Activated CD8-positive, alpha-beta T cell treated with anti-CD3 and anti-CD28 coated beads for 36 hours (primary cell): ENCODE measurements around the gene S100A7. TPM values are rescaled to one million over a fixed set of nuclear protein-coding genes. Genes with fewer than 3 reads are reported as not detected.

Experiments
- ATAC-seq: fragments of 200-7000 bp; cut with Tn5 transposase; one replicate; pipeline ENCODE4 v1.10.0; 2021; ENCODE audit warnings: mild to moderate bottlenecking, moderate library complexity
- CTCF ChIA-PET: fragments of 350-600 bp; sonication (Branson Sonifier 250); formaldehyde crosslinking; loops from one replicate; lab custom pipeline; 2021; ENCODE audit warnings: antibody characterized with exemption; lab: Charles Lee
- POLR2A ChIA-PET: fragments of 350-600 bp; sonication (Branson Sonifier 250); formaldehyde crosslinking; loops from one replicate; lab custom pipeline; 2021; ENCODE audit warnings: antibody characterized with exemption; lab: Charles Lee
- DNase-seq: peaks from one replicate; pipeline ENCODE4 v3.0.0-alpha.2; 2020
- H3K27ac Mint-ChIP-seq: one replicate; pipeline ENCODE4 v1.8.0; 2021; ENCODE audit warnings: mild to moderate bottlenecking, mixed read lengths
- H3K27me3 Mint-ChIP-seq: one replicate; pipeline ENCODE4 v1.8.0; 2021; ENCODE audit warnings: mixed read lengths
- H3K36me3 Mint-ChIP-seq: one replicate; pipeline ENCODE4 v1.8.0; 2021; ENCODE audit warnings: low read depth, mixed read lengths
- H3K4me1 Mint-ChIP-seq: one replicate; pipeline ENCODE4 v1.8.0; 2021; ENCODE audit warnings: low read depth, mixed read lengths
- H3K4me3 Mint-ChIP-seq: one replicate; pipeline ENCODE4 v1.8.0; 2021; ENCODE audit warnings: mild to moderate bottlenecking, moderate library complexity, mixed read lengths
- H3K9me3 Mint-ChIP-seq: one replicate; pipeline ENCODE4 v1.8.0; 2021; ENCODE audit warnings: mixed read lengths
- intact Hi-C: fragments of 100-400 bp; cut with micrococcal nuclease; formaldehyde crosslinking; loops from one replicate; pipeline ENCODE4 v1.10.0; 2022
- total RNA-seq, 2 experiments: library from RNA; stranded (reverse); gene quantifications; one replicate each; pipeline ENCODE4 v1.2.3, GENCODE V29; 2021
- TF ChIP-seq, protein P1 (sequence below): fragments of 200-600 bp; IDR thresholded peaks from one replicate; pipeline ENCODE4 v1.8.0; 2022; ENCODE audit warnings: antibody characterized with exemption, mild to moderate bottlenecking

S100A7 gene
- total RNA-seq, 2 experiments from 2014 or later, result not detected

DNA sequence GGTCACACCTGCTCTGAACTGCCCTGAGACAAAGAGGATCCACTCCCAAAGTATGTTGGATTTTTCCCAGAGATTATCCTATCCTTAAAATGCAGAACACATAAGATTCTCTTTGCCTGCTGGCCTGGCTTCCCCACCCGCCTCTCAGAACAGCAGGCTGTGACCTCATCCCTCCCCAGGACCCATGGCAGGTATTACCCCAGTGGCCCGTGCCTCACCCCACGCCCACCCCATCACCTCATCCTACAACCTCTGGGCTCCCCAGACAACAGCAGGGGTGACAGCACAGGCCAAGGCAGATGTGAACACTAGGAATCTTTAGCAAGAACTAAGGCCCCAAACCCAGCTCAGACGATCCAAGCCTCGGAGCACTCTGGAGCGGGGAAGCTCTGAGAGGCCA lies 35.1 kb upstream of the S100A7 start:
- DNase-seq, result no peak
- Mint-ChIP-seq H3K4me3 (no peak overlapping the region), H3K4me1 (no peaks in the 10 kb centered on the region), H3K27ac (no peak overlapping the region), H3K36me3 (no peaks in the 10 kb centered on the region), H3K9me3 (no peaks in the 10 kb centered on the region), H3K27me3 (peaks cover 21% of the 10 kb centered on the region)
- intact Hi-C loops, result no loop called here
- no peak for ATAC-seq
- POLR2A ChIA-PET, result no interaction called here
- CTCF ChIA-PET, result interaction anchor here (0.7 to 5.8 kb wide), 32 partner anchors 9 to 259 kb away, joined by 3 to 123 read pairs (median 5); partner anchors contain the start of genes PGLYRP4 and S100A9
- TF ChIP-seq, protein P1, sequence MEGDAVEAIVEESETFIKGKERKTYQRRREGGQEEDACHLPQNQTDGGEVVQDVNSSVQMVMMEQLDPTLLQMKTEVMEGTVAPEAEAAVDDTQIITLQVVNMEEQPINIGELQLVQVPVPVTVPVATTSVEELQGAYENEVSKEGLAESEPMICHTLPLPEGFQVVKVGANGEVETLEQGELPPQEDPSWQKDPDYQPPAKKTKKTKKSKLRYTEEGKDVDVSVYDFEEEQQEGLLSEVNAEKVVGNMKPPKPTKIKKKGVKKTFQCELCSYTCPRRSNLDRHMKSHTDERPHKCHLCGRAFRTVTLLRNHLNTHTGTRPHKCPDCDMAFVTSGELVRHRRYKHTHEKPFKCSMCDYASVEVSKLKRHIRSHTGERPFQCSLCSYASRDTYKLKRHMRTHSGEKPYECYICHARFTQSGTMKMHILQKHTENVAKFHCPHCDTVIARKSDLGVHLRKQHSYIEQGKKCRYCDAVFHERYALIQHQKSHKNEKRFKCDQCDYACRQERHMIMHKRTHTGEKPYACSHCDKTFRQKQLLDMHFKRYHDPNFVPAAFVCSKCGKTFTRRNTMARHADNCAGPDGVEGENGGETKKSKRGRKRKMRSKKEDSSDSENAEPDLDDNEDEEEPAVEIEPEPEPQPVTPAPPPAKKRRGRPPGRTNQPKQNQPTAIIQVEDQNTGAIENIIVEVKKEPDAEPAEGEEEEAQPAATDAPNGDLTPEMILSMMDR, result no peak

DNA sequence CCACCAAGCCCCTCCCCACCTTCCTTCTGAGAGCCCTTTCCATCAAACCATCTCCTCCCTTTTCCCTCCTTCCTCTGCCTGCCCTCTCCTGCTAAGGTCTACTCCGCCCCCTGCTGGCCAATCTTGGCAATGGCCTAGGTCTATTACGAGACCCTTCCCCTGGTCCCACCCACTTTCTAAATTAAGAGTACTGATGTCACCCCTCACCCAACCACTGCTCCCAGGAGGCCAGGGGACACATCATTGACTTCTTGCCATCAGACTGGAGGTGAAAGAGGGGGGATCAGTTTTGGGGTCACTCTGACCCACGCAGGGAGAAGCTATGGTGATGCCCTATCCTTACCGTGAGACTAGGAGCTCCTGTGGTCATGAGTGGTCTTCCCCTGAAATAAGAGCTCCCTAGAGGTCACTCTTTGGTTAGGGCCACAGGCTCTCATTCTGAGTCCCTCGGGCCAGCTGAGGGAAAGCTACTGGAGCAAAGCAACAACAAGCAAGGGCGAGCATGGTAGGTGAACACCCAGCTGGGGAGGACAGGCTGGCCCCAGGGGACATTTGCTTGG lies 34.6 kb upstream of the S100A7 start:
- H3K4me3 Mint-ChIP-seq, result no peak overlapping the region
- DNase-seq (peak; percentile 86), ATAC-seq (peak; percentile 83)
- ChIA-PET POLR2A (interaction anchor here (1.0 kb wide), 1 partner anchor 143 kb away, joined by 3 read pairs; no protein-coding TSS in a partner anchor), CTCF (interaction anchor here (0.7 to 5.8 kb wide), 49 partner anchors 7 to 260 kb away, joined by 3 to 123 read pairs (median 4); partner anchors contain the start of genes PGLYRP4, S100A1 and S100A9)
- H3K36me3 Mint-ChIP-seq, result no peaks in the 10 kb centered on the region
- intact Hi-C loops, result loop anchor here (5.0 kb wide), 1 partner anchor 143 kb away; no protein-coding TSS in a partner anchor
- peaks cover 21% of the 10 kb centered on the region for H3K27me3 Mint-ChIP-seq
- H3K9me3 Mint-ChIP-seq, result no peaks in the 10 kb centered on the region
- TF ChIP-seq, protein P1, result peak; percentile 89
- H3K27ac Mint-ChIP-seq, result no peak overlapping the region
- no peaks in the 10 kb centered on the region for H3K4me1 Mint-ChIP-seq

DNA sequence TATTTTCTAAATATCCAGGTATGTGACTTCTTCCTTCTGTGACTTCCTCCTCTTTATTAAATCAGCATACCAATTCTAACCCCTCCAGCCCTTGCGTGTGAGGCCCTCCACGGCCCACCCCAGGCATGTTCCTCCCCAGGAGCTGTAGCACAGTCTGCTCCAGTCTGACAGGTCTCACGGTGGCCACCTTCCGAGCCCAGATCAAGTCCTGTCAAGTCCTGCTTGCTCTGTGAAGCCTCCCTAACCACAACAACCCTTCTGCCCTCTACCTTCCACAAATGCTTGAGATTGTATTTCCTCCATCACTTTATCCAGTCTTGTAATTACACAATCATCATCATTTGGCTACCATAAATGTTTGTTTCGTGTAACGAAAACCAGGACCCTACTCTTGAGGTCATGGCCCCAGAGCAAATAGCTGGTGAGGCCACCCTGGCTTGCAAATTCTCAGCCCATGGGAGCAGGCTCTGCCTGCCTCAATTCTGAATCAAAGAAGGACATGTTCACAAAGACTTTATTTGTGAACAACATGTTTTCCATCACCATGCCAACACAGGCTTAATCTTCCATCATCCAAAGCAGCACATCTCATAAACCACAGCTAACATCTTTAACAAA lies 33.0 kb upstream of the S100A7 start:
- ChIA-PET CTCF (interaction anchor here (1.2 to 5.8 kb wide), 9 partner anchors 9 to 156 kb away, joined by 3 to 123 read pairs (median 15); partner anchors contain the start of gene S100A9), POLR2A (no interaction called here)
- TF ChIP-seq, protein P1, result no peak
- H3K36me3 Mint-ChIP-seq, result no peaks in the 10 kb centered on the region
- no peak for ATAC-seq
- H3K27ac Mint-ChIP-seq, result no peak overlapping the region
- H3K27me3 Mint-ChIP-seq, result peaks cover 15% of the 10 kb centered on the region
- intact Hi-C loops, result loop anchor here (5.0 kb wide), 1 partner anchor 141 kb away; no protein-coding TSS in a partner anchor
- no peaks in the 10 kb centered on the region for H3K9me3 Mint-ChIP-seq
- no peaks in the 10 kb centered on the region for H3K4me1 Mint-ChIP-seq
- no peak for DNase-seq
- H3K4me3 Mint-ChIP-seq, result no peak overlapping the region

DNA sequence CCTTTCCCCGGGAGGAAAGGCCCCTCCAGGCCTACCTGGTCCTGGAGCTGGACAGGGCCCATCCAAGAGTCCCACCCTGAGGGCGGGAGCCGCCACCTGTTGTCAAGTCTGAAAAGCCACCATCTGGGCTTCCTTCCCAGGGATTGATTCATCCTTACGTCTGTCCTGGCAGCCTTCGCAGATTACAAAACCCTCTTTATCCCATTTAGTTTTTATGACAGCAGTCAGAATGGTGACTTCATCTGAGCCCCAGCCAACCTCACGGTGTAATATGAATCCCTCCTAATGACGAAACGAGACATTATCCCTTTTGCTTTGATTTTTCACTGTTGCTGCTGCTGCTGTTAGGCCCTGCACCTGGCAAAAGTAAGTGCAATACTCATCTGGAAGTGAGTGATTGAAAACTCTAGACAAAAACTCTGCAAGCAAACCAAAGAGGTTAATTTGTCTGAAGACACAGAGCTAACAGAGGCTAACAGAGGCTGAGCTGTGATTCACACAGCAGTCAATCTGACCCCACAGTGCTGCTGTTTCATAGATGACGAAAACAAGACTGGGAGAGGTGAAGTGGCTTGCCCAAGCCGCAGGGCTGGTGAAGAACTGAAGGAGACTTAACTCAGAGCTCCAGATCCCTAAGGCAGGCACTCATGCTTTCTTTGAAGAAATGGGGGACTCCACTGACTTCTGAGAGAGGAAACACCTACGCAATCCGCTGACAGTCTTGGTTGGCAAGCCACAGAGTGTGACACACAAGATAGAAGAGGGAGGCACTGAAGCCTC lies 30.0 kb upstream of the S100A7 start:
- CTCF ChIA-PET, result interaction anchor here (1.3 to 1.6 kb wide), 2 partner anchors 8 to 20 kb away, joined by 3 read pairs; no protein-coding TSS in a partner anchor
- Mint-ChIP-seq H3K4me1 (no peaks in the 10 kb centered on the region), H3K9me3 (no peaks in the 10 kb centered on the region), H3K4me3 (no peak overlapping the region), H3K27me3 (peaks cover 11% of the 10 kb centered on the region), H3K27ac (no peak overlapping the region), H3K36me3 (no peaks in the 10 kb centered on the region)
- DNase-seq (no peak), ATAC-seq (peak; percentile 53)
- intact Hi-C loops, result loop anchor here (5.0 kb wide), 1 partner anchor 138 kb away; no protein-coding TSS in a partner anchor
- POLR2A ChIA-PET, result no interaction called here
- TF ChIP-seq, protein P1, result no peak
